Nephron progenitor cell (in vitro differentiated cells): Measurements from ENCODE around the gene PRIMA1.

Source experiments
- DNase-seq: peaks from one replicate; pipeline ENCODE4 v3.0.0; 2021
- H3K27ac Mint-ChIP-seq: 2 replicates; pipeline ENCODE4 v1.8.0; 2021; ENCODE audit warnings: mild to moderate bottlenecking, moderate library complexity, mixed read lengths
- H3K27me3 Mint-ChIP-seq: 2 replicates; pipeline ENCODE4 v1.8.0; 2021; ENCODE audit warnings: mild to moderate bottlenecking, low read depth, mixed read lengths; ENCODE audit not compliant: poor library complexity
- H3K36me3 Mint-ChIP-seq: 2 replicates; pipeline ENCODE4 v1.8.0; 2021; ENCODE audit warnings: low read depth, mixed read lengths
- H3K4me1 Mint-ChIP-seq: 2 replicates; pipeline ENCODE4 v1.8.0; 2021; ENCODE audit warnings: mixed read lengths
- H3K4me3 Mint-ChIP-seq: 2 replicates; pipeline ENCODE4 v1.8.0; 2021; ENCODE audit warnings: mild to moderate bottlenecking, moderate library complexity, mixed read lengths
- H3K9me3 Mint-ChIP-seq: 2 replicates; pipeline ENCODE4 v1.8.0; 2021; ENCODE audit warnings: mild to moderate bottlenecking, moderate library complexity, mixed read lengths
- CTCF ChIP-seq: fragments of 200-600 bp; sonication (generic); IDR thresholded peaks from 2 replicates; pipeline ENCODE4 v1.5.0; 2021; ENCODE audit warnings: antibody characterized with exemption

The PRIMA1 gene

GRCh38 chr14:93716002-93716745 lies 72.1 kb downstream of the PRIMA1 start:
- no peaks in the 10 kb centered on the region for H3K9me3 Mint-ChIP-seq
- H3K27me3 Mint-ChIP-seq = no peaks in the 10 kb centered on the region
- H3K4me3 Mint-ChIP-seq = no peak overlapping the region
- H3K36me3 Mint-ChIP-seq = no peaks in the 10 kb centered on the region
- H3K27ac Mint-ChIP-seq = no peak overlapping the region
- TF ChIP-seq CTCF = no peak
- DNase-seq = no peak
- peaks cover 18% of the 10 kb centered on the region for H3K4me1 Mint-ChIP-seq

GRCh38 chr14:93715279-93715927 lies 72.9 kb downstream of the PRIMA1 start:
- DNase-seq = no peak
- H3K36me3 Mint-ChIP-seq = no peaks in the 10 kb centered on the region
- H3K4me1 Mint-ChIP-seq = peaks cover 10% of the 10 kb centered on the region
- H3K9me3 Mint-ChIP-seq = no peaks in the 10 kb centered on the region
- no peak overlapping the region for H3K27ac Mint-ChIP-seq
- TF ChIP-seq CTCF = no peak
- no peaks in the 10 kb centered on the region for H3K27me3 Mint-ChIP-seq
- no peak overlapping the region for H3K4me3 Mint-ChIP-seq

GRCh38 chr14:93714605-93715004 lies 73.7 kb downstream of the PRIMA1 start:
- no peak for DNase-seq
- no peaks in the 10 kb centered on the region for H3K9me3 Mint-ChIP-seq
- no peaks in the 10 kb centered on the region for H3K36me3 Mint-ChIP-seq
- H3K27ac Mint-ChIP-seq = peak overlapping the region; percentile 9
- no peak for TF ChIP-seq CTCF
- H3K4me1 Mint-ChIP-seq = peaks cover 5% of the 10 kb centered on the region
- H3K4me3 Mint-ChIP-seq = no peak overlapping the region
- H3K27me3 Mint-ChIP-seq = no peaks in the 10 kb centered on the region

- no peak for DNase-seq
- Mint-ChIP-seq H3K27ac (no peak overlapping the region), H3K4me1 (peaks cover 5% of the 10 kb centered on the region), H3K36me3 (no peaks in the 10 kb centered on the region), H3K4me3 (no peak overlapping the region), H3K27me3 (no peaks in the 10 kb centered on the region), H3K9me3 (no peaks in the 10 kb centered on the region)
- no peak for TF ChIP-seq CTCF
Observed at GRCh38 chr14:93713726-93714405, 74.4 kb downstream of the PRIMA1 start.

- DNase-seq = no peak
- H3K9me3 Mint-ChIP-seq = no peaks in the 10 kb centered on the region
- H3K36me3 Mint-ChIP-seq = no peaks in the 10 kb centered on the region
- H3K4me1 Mint-ChIP-seq = peaks cover 5% of the 10 kb centered on the region
- H3K4me3 Mint-ChIP-seq = no peak overlapping the region
- no peak for TF ChIP-seq CTCF
- no peak overlapping the region for H3K27ac Mint-ChIP-seq
- H3K27me3 Mint-ChIP-seq = peaks cover 4% of the 10 kb centered on the region
Observed at GRCh38 chr14:93712838-93713724, 75.2 kb downstream of the PRIMA1 start.
